KOPT-K1 (cell line): ENCODE measurements around the gene MAD1L1.

Source experiments
- H3K27ac ChIP-seq: fragments of 200-600 bp; sonication (generic); 2 replicates; pipeline ENCODE4 v1.5.1; 2016; ENCODE audit warnings: antibody characterized with exemption, mild to moderate bottlenecking, low read depth, low read length; ENCODE audit not compliant: poor library complexity, severe bottlenecking
- H3K36me3 ChIP-seq: fragments of 200-600 bp; sonication (generic); 2 replicates; pipeline ENCODE4 v1.5.1; 2017; ENCODE audit warnings: antibody characterized with exemption, mild to moderate bottlenecking, low read length, moderate library complexity; ENCODE audit not compliant: insufficient read depth
- H3K9me3 ChIP-seq: fragments of 200-600 bp; sonication (generic); 2 replicates; pipeline ENCODE4 v1.5.1; 2017; ENCODE audit warnings: antibody characterized with exemption, low read length, mild to moderate bottlenecking; ENCODE audit not compliant: insufficient read depth, poor library complexity, severe bottlenecking

Gene MAD1L1

DNA sequence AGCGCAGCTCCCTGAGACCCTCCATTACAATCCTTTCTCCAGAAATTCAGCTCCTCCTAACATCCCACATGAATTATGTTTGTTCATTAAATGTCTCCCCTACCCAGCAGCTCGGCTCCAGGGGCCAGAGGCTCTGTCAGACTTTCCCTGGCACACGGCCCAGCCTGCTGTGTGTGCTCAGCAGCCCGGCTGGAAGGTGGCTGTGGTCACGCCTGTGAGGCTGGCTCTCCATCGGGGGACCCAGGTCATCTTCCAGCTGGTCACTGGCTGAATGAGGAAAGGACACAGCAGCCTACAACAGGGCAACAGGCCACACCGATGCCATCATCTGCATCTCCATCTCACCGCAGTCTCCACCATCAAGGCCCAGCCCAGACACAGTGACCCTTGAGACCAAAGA lies 219.8 kb downstream of the MAD1L1 start:
- Histone ChIP-seq H3K36me3 (peaks cover 48% of the 10 kb centered on the region; the same call in 1 of the 2 replicates), H3K9me3 (no peaks in the 10 kb centered on the region), H3K27ac (no peak overlapping the region)

DNA sequence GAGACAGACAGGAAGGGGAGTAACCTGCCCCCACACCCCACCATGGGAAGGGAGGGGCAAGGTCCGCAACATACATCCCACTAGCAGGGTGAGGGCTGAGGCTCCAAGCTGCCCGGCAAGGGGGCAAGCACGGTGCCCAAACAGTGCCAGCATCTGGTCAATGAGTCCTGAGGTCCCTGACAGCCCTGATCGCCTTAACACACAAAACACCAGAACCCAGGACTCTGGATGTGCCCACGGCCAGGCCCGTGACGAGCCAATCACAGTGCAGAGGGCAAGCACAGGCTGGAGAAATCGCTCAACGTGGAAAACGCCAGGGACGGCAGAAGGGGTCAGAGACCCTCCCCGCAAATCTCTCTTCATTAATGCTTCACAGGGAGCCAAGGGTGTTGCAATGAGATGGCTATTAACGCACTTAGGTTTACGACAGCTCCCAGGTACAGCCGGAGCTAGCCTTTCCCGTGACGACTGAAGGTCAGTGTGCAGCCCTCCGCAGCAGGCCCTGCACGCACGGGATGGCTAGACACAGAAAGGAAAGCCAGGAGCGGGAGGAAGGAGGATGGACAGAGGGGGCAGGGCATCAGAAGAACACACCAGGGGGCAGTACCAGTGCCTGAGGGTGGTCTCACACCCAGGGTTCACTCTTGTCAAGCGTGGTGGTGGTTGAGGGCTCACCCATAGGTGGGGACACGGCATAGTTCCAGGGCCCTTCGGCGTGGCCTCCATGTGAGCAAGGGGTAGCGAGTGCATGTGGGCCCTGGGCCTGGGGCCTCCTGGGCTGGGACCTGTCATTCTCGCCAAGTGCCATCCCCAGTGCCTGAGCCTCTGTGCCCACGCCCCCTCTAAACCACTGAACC lies 220.5 kb downstream of the MAD1L1 start:
- no peak overlapping the region for H3K27ac ChIP-seq
- H3K36me3 ChIP-seq: peaks cover 53% of the 10 kb centered on the region; the same call in 1 of the 2 replicates

DNA sequence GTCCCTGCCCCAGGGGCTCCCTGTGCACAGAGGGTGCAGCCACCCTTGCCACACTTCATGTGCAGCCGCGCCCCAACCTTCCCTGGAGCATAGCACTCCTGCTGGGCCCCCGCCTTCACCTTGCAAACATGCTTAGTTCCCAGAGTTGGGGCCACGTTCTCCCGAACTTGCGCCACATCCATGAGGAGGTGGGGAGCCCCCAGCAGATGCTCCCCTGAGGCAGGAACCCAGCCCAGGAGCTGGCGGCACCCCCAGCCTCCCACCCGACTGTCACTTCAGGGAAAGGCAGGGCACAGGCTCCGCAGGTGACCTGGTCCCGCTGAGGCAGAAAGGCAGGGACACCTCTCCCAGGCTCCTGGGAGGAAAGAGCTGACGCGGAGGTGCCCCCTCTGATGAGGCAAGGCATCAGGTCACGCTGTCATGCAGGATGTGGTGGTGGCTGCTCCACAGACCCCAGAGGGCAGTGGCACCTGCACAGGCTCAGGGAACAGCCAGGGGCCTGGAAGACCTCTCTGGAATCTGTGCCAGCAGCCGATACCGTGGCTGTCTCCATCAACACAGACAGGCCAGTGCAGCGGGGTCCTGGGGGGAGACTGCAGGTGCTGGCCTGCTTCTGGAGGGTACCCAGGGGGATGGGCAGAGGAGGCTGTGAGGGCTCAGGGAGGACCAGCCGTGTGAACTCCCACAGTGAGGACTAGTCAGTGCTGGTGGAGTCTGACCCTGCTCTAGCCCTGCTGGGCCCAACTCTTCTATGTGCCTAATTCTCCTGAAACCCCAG lies 221.3 kb downstream of the MAD1L1 start:
- peaks cover 47% of the 10 kb centered on the region; the same call in 1 of the 2 replicates for H3K36me3 ChIP-seq
- no peak overlapping the region for H3K27ac ChIP-seq
- H3K9me3 ChIP-seq: no peaks in the 10 kb centered on the region

More for the DNA sequence above, 220.5 kb downstream of the MAD1L1 start:
- H3K9me3 ChIP-seq: no peaks in the 10 kb centered on the region

DNA sequence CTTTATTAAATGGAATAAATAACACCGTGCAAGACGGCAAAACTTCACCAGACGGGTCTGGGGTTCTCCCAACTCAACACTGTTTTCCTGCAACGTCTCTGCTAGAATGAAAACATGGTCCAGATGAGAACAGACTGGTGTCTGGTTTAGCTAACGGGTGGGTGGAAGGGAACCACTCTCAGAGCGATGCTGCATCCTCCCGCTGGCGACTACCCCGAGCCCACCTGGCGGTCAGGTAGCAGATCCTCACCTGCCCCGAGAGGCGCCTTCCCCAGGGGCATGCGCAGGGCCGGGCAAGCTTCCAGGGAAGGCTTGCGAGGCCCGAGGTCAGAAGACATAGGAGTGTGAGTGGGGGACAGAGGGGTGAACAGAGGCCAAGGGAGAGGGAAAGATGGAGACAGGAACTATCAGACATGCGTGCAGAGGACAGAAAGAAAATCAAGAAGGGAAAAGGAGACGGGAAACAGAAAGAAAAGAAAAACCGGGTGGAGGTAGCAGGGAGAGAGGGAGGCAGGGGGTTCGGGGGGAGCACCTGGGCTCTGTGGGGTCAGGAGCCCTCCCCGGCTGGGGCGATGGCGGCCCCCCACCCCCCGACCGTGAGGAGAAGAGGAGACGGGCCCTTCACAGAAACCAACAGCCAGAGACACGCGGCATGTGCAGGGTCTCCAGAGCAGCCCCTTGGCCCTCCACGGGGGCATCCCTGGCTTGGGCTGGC lies 222.0 kb downstream of the MAD1L1 start:
- Histone ChIP-seq H3K27ac (no peak overlapping the region), H3K36me3 (peaks cover 47% of the 10 kb centered on the region; the same call in 1 of the 2 replicates)

DNA sequence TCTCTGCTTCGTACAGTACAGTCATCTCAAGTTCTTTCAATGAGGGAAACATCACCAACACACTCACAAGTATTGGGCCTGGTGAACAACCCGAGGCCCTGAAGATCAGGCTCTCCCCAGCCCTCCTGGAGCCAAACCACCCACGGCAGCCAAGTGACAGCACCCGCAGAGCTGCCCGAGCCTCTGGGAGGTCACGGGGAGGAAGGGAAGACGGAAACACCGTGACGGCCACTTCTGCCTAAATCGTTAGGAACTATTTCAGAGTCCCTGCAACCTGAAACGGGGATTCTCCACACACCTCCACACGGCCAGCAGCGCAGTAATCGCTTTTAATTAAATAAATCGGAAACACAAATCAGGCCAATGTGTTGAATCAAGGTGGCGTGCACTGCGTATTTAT lies 222.6 kb downstream of the MAD1L1 start:
- Histone ChIP-seq H3K9me3 (no peaks in the 10 kb centered on the region), H3K36me3 (peaks cover 53% of the 10 kb centered on the region; the same call in 1 of the 2 replicates)

More for the DNA sequence above, 222.0 kb downstream of the MAD1L1 start:
- no peaks in the 10 kb centered on the region for H3K9me3 ChIP-seq

DNA sequence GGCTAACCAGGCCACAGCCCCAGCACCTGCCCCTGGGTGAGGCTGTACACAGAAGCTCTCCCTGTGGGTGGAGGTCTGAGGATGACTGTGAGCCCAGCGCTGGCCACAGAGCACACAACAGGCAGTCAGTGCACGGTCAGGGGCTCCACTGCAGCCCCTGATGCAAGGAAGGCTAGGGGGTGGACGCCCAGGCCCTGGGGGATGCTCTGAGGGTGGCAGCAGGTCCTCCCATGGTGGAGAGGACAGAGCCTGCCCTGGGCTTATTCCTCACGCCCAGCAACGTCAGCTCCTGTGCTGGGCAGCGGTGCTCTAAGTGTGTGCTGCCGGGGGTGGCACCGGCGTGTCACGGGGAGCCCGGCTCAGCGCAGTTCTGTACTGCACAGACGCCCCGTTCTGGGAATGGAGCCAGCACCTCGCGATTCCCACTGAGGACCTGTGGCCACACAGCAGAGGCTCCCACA lies 223.2 kb downstream of the MAD1L1 start:
- Histone ChIP-seq H3K9me3 (no peaks in the 10 kb centered on the region), H3K27ac (no peak overlapping the region), H3K36me3 (peaks cover 58% of the 10 kb centered on the region; the same call in 1 of the 2 replicates)

More for the DNA sequence above, 222.6 kb downstream of the MAD1L1 start:
- no peak overlapping the region for H3K27ac ChIP-seq

DNA sequence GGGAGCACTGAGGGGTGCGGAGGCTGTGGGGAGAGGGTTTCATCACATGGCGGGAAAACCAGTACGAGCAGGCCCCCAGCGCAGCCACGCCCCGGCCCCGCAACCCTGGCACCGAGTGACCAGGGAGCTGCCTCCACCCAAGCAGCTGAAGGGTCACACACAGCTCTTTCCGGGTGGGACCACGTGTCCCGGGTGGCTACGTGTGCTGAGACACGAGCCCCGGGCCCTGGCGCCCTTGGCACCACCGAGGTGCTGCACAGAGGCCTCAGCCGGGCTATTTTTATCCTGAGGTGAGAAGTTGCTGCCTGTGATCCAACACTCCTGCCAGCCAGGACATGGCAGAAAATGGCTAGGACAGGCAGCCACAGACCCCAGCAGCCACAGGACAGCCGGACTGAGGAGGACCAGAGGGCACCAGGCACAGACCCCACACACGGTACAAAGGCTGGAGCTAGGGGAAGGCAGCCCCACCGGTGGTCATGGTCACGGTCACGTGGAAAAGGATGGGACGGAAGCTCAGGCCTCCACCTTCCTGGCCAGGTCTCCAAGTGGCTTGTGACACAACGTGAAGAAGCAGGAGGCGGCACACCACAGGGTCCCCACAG lies 223.7 kb downstream of the MAD1L1 start:
- H3K27ac ChIP-seq: no peak overlapping the region
- no peaks in the 10 kb centered on the region for H3K9me3 ChIP-seq
- H3K36me3 ChIP-seq: peaks cover 58% of the 10 kb centered on the region; the same call in 1 of the 2 replicates

DNA sequence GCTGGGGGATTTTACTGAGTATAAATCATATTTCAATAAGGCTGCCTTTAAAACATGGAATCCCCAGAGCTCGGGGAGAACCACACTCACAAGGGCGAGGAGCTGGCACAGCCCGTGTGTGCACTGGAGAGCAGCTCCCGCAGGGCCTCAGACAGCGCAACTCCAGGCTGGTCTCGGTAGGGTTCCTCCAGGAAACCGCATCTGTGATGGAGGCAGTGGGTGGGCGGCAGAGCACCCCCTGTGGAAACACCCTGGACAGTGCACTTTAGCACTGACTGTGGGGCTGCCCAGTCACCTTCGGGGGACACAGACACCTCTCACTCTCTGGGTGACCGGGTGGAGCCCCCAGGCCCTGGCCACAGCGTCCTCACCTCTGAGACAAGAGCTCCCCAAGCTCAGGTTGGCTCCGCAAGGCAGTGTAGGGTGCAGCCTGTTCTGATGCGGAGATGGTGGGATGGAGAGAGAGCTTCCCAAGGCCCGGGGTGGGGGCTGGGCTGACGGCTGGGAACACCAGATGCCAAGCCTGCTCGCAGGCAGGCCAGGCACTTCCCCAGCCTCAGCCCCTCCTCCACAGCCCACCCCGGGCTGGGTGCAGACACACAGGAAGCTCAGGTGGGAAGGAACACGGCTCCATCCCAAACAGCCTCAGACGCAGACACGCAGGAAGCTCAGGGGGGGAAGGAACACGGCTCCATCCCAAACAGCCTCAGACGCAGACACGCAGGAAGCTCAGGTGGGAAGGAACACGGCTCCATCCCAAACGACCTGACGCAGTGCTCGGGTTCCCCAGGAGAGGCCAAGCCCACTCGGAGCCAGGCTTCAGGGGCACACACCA lies 224.4 kb downstream of the MAD1L1 start:
- Histone ChIP-seq H3K9me3 (no peaks in the 10 kb centered on the region), H3K27ac (no peak overlapping the region), H3K36me3 (peaks cover 53% of the 10 kb centered on the region; the same call in 1 of the 2 replicates)

DNA sequence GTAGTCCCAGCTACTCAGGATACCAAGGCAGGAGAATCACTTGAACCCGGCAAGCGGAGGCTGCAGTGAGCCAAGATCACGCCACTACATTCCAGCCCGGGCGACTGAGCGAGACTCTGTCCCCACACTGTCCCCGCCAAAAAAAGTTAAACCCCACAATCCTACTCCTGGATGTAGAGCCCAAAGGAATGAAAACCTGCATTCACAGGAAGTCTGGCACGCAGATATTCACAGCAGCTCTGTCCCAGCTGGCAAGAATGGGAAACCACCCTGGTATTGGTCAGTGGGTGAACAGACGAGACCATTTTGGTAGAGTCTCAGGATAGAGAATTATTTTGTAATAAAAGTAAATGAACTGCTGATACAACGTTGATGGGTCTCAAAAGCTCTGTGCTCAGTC lies 225.2 kb downstream of the MAD1L1 start:
- peaks cover 45% of the 10 kb centered on the region; the same call in 1 of the 2 replicates for H3K36me3 ChIP-seq
- H3K9me3 ChIP-seq: no peaks in the 10 kb centered on the region
- H3K27ac ChIP-seq: no peak overlapping the region

DNA sequence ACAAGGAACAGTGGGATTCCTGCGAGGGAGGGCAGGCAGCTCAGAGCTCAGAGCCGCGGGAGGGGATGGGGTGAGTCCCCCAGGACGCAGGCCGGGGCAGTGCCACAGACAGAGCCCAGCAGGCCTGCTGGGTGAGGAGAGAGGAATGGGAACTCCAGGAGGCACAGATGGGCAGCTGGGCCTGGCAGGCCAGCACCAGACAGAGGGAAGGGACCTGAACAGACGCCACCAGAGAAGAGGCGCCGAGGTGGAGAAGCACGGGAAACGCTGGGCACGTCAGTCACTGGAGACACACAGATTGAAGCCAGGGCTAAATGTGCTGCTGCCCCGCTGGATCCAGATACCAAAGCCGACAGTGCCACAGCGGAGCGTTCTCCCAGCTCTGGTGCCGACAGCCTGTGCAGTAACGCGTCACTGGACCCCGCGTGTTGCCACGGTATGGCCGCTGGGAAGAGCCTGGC lies 225.8 kb downstream of the MAD1L1 start:
- Histone ChIP-seq H3K27ac (no peak overlapping the region), H3K9me3 (no peaks in the 10 kb centered on the region), H3K36me3 (peaks cover 42% of the 10 kb centered on the region; the same call in 1 of the 2 replicates)

DNA sequence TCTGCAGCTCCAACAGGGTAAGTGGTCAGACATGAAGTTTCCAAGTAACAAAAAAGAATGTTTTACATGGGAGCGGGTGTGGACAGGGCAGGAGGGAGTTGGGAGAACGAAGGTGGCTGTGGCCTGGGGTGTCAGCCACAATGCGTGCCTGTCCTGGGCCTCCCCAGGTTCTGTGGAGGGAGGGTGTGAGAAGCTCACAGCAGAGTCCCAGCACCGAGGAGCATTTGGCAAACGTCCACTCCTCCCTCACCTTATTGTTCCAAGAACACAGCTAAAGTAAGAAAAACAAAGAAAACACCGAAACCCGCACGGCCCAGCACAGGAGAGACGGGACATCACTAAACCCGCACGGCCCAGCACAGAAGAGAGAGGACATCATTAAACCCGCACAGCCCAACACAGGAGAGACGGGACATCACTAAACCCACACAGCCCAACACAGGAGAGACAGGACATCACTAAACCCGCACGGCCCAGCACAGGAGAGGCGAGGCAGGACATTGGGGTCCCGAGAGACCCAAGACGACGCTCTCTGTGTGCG lies 226.4 kb downstream of the MAD1L1 start:
- Histone ChIP-seq H3K9me3 (no peaks in the 10 kb centered on the region), H3K36me3 (peaks cover 46% of the 10 kb centered on the region; the same call in 1 of the 2 replicates), H3K27ac (no peak overlapping the region)

DNA sequence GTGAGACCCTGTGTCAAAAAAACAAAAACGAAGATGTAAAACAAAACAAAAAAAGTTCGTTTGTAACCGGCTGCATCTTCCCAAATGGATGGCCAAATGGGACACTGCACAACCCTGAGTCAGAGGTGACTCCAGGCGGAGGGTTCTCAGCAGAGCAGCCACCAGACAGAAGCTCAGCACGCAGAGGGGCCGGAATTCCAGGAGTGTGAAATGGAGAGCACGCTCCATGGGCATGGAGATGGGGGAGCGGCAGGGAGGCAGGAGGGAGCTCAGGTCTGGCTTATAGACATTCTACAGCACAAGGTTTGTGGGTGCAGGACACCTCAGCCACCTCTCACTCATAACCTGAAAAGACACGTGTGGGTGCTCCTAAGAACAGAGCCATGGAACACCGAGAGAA lies 227.0 kb downstream of the MAD1L1 start:
- H3K27ac ChIP-seq: no peak overlapping the region
- H3K36me3 ChIP-seq: peaks cover 46% of the 10 kb centered on the region; the same call in 1 of the 2 replicates

More for the DNA sequence above, 227.0 kb downstream of the MAD1L1 start:
- no peaks in the 10 kb centered on the region for H3K9me3 ChIP-seq
